ENCODE results near the gene PDILT. TPM values are rescaled to one million over a fixed set of nuclear protein-coding genes. Genes with fewer than 3 reads are reported as not detected.

Gene PDILT
- total and polyA plus RNA-seq, 2 donors: 0.16 TPM; not detected in 1

GRCh38 chr16:20396846-20397467, 7.6 kb downstream of the PDILT start:
- H3K27ac ChIP-seq (ENCODE audit: low read depth in 1 of 2, low read length in 1 of 2): no peak overlapping the region

GRCh38 chr16:20395946-20396345, 8.6 kb downstream of the PDILT start:
- H3K4me1 ChIP-seq (ENCODE audit: control insufficient read depth in 2 of 2, insufficient read depth in 2 of 2, low read length in 2 of 2): no peaks in the 10 kb centered on the region
- H3K36me3 ChIP-seq (ENCODE audit: control insufficient read depth in 2 of 2, insufficient read depth in 2 of 2, low read length in 1 of 2): no peaks in the 10 kb centered on the region
- WGBS: 94% methylated on average over 2 of the region's 2 CpGs
- H3K27me3 ChIP-seq (ENCODE audit: control insufficient read depth in 2 of 2, insufficient read depth in 1 of 2, low read length in 1 of 2): no peaks in the 10 kb centered on the region
- H3K27ac ChIP-seq (ENCODE audit: low read depth in 1 of 2, low read length in 1 of 2): no peak overlapping the region
- no peak for DNase-seq (ENCODE audit: low read depth in 6 of 9, low spot score in 9 of 9)
- H3K4me3 ChIP-seq (ENCODE audit: low read length in 2 of 2): no peak overlapping the region
- no peaks in the 10 kb centered on the region for H3K9me3 ChIP-seq (ENCODE audit: control insufficient read depth in 2 of 2, insufficient read depth in 1 of 2, low read length in 1 of 2)

More at GRCh38 chr16:20396846-20397467, 7.6 kb downstream of the PDILT start:
- Histone ChIP-seq H3K9me3 (ENCODE audit: control insufficient read depth in 2 of 2, insufficient read depth in 1 of 2, low read length in 1 of 2) (no peaks in the 10 kb centered on the region), H3K27me3 (ENCODE audit: control insufficient read depth in 2 of 2, insufficient read depth in 1 of 2, low read length in 1 of 2) (no peaks in the 10 kb centered on the region), H3K4me3 (ENCODE audit: low read length in 2 of 2) (no peak overlapping the region), H3K4me1 (ENCODE audit: control insufficient read depth in 2 of 2, insufficient read depth in 2 of 2, low read length in 2 of 2) (no peaks in the 10 kb centered on the region), H3K36me3 (ENCODE audit: control insufficient read depth in 2 of 2, insufficient read depth in 2 of 2, low read length in 1 of 2) (no peaks in the 10 kb centered on the region)
- WGBS: 98% methylated on average over 7 of the region's 7 CpGs
- DNase-seq (ENCODE audit: low read depth in 6 of 9, low spot score in 9 of 9): no peak

GRCh38 chr16:20393801-20394577, 10.5 kb downstream of the PDILT start:
- no peaks in the 10 kb centered on the region for H3K4me1 ChIP-seq (ENCODE audit: control insufficient read depth in 2 of 2, insufficient read depth in 2 of 2, low read length in 2 of 2)
- H3K36me3 ChIP-seq (ENCODE audit: control insufficient read depth in 2 of 2, insufficient read depth in 2 of 2, low read length in 1 of 2): no peaks in the 10 kb centered on the region
- H3K27me3 ChIP-seq (ENCODE audit: control insufficient read depth in 2 of 2, insufficient read depth in 1 of 2, low read length in 1 of 2): no peaks in the 10 kb centered on the region
- H3K4me3 ChIP-seq (ENCODE audit: low read length in 2 of 2): no peak overlapping the region
- no peak overlapping the region for H3K27ac ChIP-seq (ENCODE audit: low read depth in 1 of 2, low read length in 1 of 2)
- DNase-seq (ENCODE audit: low read depth in 6 of 9, low spot score in 9 of 9): no peak
- no peaks in the 10 kb centered on the region for H3K9me3 ChIP-seq (ENCODE audit: control insufficient read depth in 2 of 2, insufficient read depth in 1 of 2, low read length in 1 of 2)
- 63% methylated on average over 2 of the region's 2 CpGs for WGBS

GRCh38 chr16:20391045-20391444, 13.5 kb downstream of the PDILT start:
- Histone ChIP-seq H3K4me3 (ENCODE audit: low read length in 2 of 2) (no peak overlapping the region), H3K27ac (ENCODE audit: low read depth in 1 of 2, low read length in 1 of 2) (no peak overlapping the region), H3K4me1 (ENCODE audit: control insufficient read depth in 2 of 2, insufficient read depth in 2 of 2, low read length in 2 of 2) (no peaks in the 10 kb centered on the region), H3K9me3 (ENCODE audit: control insufficient read depth in 2 of 2, insufficient read depth in 1 of 2, low read length in 1 of 2) (no peaks in the 10 kb centered on the region), H3K36me3 (ENCODE audit: control insufficient read depth in 2 of 2, insufficient read depth in 2 of 2, low read length in 1 of 2) (no peaks in the 10 kb centered on the region), H3K27me3 (ENCODE audit: control insufficient read depth in 2 of 2, insufficient read depth in 1 of 2, low read length in 1 of 2) (peaks cover 0 to 2% of the 10 kb centered on the region in 2 donors)
- DNase-seq (ENCODE audit: low read depth in 6 of 9, low spot score in 9 of 9): no peak
- WGBS: 95% methylated on average over 5 of the region's 5 CpGs

GRCh38 chr16:20388854-20389253, 15.7 kb downstream of the PDILT start:
- DNase-seq (ENCODE audit: low read depth in 6 of 9, low spot score in 9 of 9): no peak
- no peaks in the 10 kb centered on the region for H3K4me1 ChIP-seq (ENCODE audit: control insufficient read depth in 2 of 2, insufficient read depth in 2 of 2, low read length in 2 of 2)
- H3K9me3 ChIP-seq (ENCODE audit: control insufficient read depth in 2 of 2, insufficient read depth in 1 of 2, low read length in 1 of 2): no peaks in the 10 kb centered on the region
- H3K27ac ChIP-seq (ENCODE audit: low read depth in 1 of 2, low read length in 1 of 2): no peak overlapping the region
- H3K36me3 ChIP-seq (ENCODE audit: control insufficient read depth in 2 of 2, insufficient read depth in 2 of 2, low read length in 1 of 2): no peaks in the 10 kb centered on the region
- H3K4me3 ChIP-seq (ENCODE audit: low read length in 2 of 2): no peak overlapping the region
- H3K27me3 ChIP-seq (ENCODE audit: control insufficient read depth in 2 of 2, insufficient read depth in 1 of 2, low read length in 1 of 2): peaks cover 0 to 2% of the 10 kb centered on the region in 2 donors
- WGBS: 71% methylated on average over 1 of the region's 1 CpG

GRCh38 chr16:20387978-20388377, 16.6 kb downstream of the PDILT start:
- Histone ChIP-seq H3K4me1 (ENCODE audit: control insufficient read depth in 2 of 2, insufficient read depth in 2 of 2, low read length in 2 of 2) (no peaks in the 10 kb centered on the region), H3K27ac (ENCODE audit: low read depth in 1 of 2, low read length in 1 of 2) (no peak overlapping the region), H3K27me3 (ENCODE audit: control insufficient read depth in 2 of 2, insufficient read depth in 1 of 2, low read length in 1 of 2) (peaks cover 0 to 2% of the 10 kb centered on the region in 2 donors), H3K36me3 (ENCODE audit: control insufficient read depth in 2 of 2, insufficient read depth in 2 of 2, low read length in 1 of 2) (no peaks in the 10 kb centered on the region), H3K9me3 (ENCODE audit: control insufficient read depth in 2 of 2, insufficient read depth in 1 of 2, low read length in 1 of 2) (no peaks in the 10 kb centered on the region), H3K4me3 (ENCODE audit: low read length in 2 of 2) (no peak overlapping the region)
- 97% methylated on average over 3 of the region's 3 CpGs for WGBS
- DNase-seq (ENCODE audit: low read depth in 6 of 9, low spot score in 9 of 9): no peak

GRCh38 chr16:20385844-20386832, 18.4 kb downstream of the PDILT start:
- Histone ChIP-seq H3K36me3 (ENCODE audit: control insufficient read depth in 2 of 2, insufficient read depth in 2 of 2, low read length in 1 of 2) (no peaks in the 10 kb centered on the region), H3K4me1 (ENCODE audit: control insufficient read depth in 2 of 2, insufficient read depth in 2 of 2, low read length in 2 of 2) (no peaks in the 10 kb centered on the region), H3K4me3 (ENCODE audit: low read length in 2 of 2) (no peak overlapping the region), H3K9me3 (ENCODE audit: control insufficient read depth in 2 of 2, insufficient read depth in 1 of 2, low read length in 1 of 2) (no peaks in the 10 kb centered on the region), H3K27me3 (ENCODE audit: control insufficient read depth in 2 of 2, insufficient read depth in 1 of 2, low read length in 1 of 2) (peaks cover 0 to 2% of the 10 kb centered on the region in 2 donors), H3K27ac (ENCODE audit: low read depth in 1 of 2, low read length in 1 of 2) (no peak overlapping the region)
- peak in 7 of 9 donors; percentile 4 to 53 (median 37) for DNase-seq (ENCODE audit: low read depth in 6 of 9, low spot score in 9 of 9)
- 28% methylated on average over 30 of the region's 30 CpGs for WGBS

- Histone ChIP-seq H3K9me3 (ENCODE audit: control insufficient read depth in 2 of 2, insufficient read depth in 1 of 2, low read length in 1 of 2) (no peaks in the 10 kb centered on the region), H3K27me3 (ENCODE audit: control insufficient read depth in 2 of 2, insufficient read depth in 1 of 2, low read length in 1 of 2) (peaks cover 0 to 2% of the 10 kb centered on the region in 2 donors), H3K27ac (ENCODE audit: low read depth in 1 of 2, low read length in 1 of 2) (no peak overlapping the region), H3K4me1 (ENCODE audit: control insufficient read depth in 2 of 2, insufficient read depth in 2 of 2, low read length in 2 of 2) (no peaks in the 10 kb centered on the region), H3K4me3 (ENCODE audit: low read length in 2 of 2) (no peak overlapping the region), H3K36me3 (ENCODE audit: control insufficient read depth in 2 of 2, insufficient read depth in 2 of 2, low read length in 1 of 2) (no peaks in the 10 kb centered on the region)
- peak in 7 of 9 donors; percentile 3 to 46 (median 12) for DNase-seq (ENCODE audit: low read depth in 6 of 9, low spot score in 9 of 9)
- WGBS: 30% methylated on average over 11 of the region's 11 CpGs
These were observed 21.2 kb downstream of the PDILT start for GRCh38 chr16:20383106-20384029.
